HEK293T (cell line): ENCODE data around the gene SLC35B2.

ENCODE experiments used
- BHLHE40 ChIP-seq: fragments of 450-650 bp; IDR thresholded peaks from 2 replicates; pipeline ENCODE4 v1.6.1; 2016; ENCODE audit warnings: mild to moderate bottlenecking, moderate library complexity, borderline replicate concordance
- ELF4 ChIP-seq: fragments of 450-650 bp; IDR thresholded peaks from 2 replicates; pipeline ENCODE4 v1.6.1; 2017; ENCODE audit warnings: antibody characterized with exemption
- FOXA1 ChIP-seq: fragments of 450-650 bp; IDR thresholded peaks from 2 replicates; pipeline ENCODE4 v1.6.1; 2016; ENCODE audit warnings: mild to moderate bottlenecking
- FOXK2 ChIP-seq: fragments of 450-650 bp; IDR thresholded peaks from 2 replicates; pipeline ENCODE4 v1.6.1; 2016; ENCODE audit warnings: mild to moderate bottlenecking
- FOXM1 ChIP-seq: fragments of 450-650 bp; IDR thresholded peaks from 2 replicates; pipeline ENCODE4 v1.6.1; 2017; ENCODE audit warnings: mild to moderate bottlenecking, borderline replicate concordance
- HDGF ChIP-seq: fragments of 450-650 bp; IDR thresholded peaks from 2 replicates; pipeline ENCODE4 v1.6.1; 2017; ENCODE audit warnings: antibody characterized with exemption, borderline replicate concordance
- LEF1 ChIP-seq: fragments of 450-650 bp; IDR thresholded peaks from 2 replicates; pipeline ENCODE4 v1.6.1; 2017; ENCODE audit warnings: mild to moderate bottlenecking, borderline replicate concordance
- PKNOX1 ChIP-seq: fragments of 450-650 bp; IDR thresholded peaks from 2 replicates; pipeline ENCODE4 v1.6.1; 2016
- SP1 ChIP-seq: fragments of 450-650 bp; IDR thresholded peaks from 2 replicates; pipeline ENCODE4 v1.6.1; 2017
- SUZ12 ChIP-seq: fragments of 450-650 bp; IDR thresholded peaks from 2 replicates; pipeline ENCODE4 v1.6.1; 2016; ENCODE audit warnings: mild to moderate bottlenecking
- TARDBP ChIP-seq: fragments of 450-650 bp; IDR thresholded peaks from 2 replicates; pipeline ENCODE4 v1.6.1; 2016
- ZNF384 ChIP-seq: fragments of 450-650 bp; IDR thresholded peaks from 2 replicates; pipeline ENCODE4 v1.6.1; 2016

GRCh38 chr6:44251576-44252524 lies 5.5 kb downstream of the SLC35B2 start:
- TF ChIP-seq PKNOX1 (no peak), FOXA1 (no peak), TARDBP (no peak), FOXM1 (no peak), SP1 (no peak), SUZ12 (no peak), LEF1 (no peak), FOXK2 (no peak), ZNF384 (no peak), BHLHE40 (no peak), HDGF (no peak), ELF4 (no peak)
